HG02852 (cell line): ENCODE results near the gene HACD2.
"Not testable (repeated sequence)": the region's sequence is repeated elsewhere in the genome, so short reads cannot be mapped to it uniquely, and the experiment has no call there.

ENCODE experiments used
- ATAC-seq: cut with Tn5 transposase; IDR thresholded peaks from one replicate; pipeline ENCODE4 v1.9.1; 2021; ENCODE audit warnings: mild to moderate bottlenecking, moderate library complexity; ENCODE audit not compliant: unreplicated experiment

The HACD2 gene

DNA sequence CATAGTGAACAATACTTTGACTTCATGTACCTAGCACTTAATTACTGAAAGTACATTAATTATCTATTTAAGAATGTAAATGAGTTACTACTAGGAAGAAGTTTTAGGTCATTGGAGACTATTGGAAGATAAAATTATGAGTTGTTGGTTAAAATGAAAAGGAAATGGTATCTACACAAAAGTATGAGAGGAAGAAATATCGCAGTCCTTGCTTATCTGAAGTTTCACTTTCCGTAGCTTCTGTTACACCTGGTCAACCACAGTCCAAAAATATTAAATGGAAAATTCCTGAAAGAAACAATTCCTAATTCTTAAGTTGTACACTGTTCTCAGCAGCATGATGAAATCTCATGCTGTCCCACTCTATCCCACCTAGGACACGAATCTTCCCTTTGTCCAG, 57.8 kb downstream of the HACD2 start:
- ATAC-seq: peak; percentile 50

- no peak for ATAC-seq
These were observed 58.4 kb downstream of the HACD2 start for GRCh38 chr3:123526474-123526873.

DNA sequence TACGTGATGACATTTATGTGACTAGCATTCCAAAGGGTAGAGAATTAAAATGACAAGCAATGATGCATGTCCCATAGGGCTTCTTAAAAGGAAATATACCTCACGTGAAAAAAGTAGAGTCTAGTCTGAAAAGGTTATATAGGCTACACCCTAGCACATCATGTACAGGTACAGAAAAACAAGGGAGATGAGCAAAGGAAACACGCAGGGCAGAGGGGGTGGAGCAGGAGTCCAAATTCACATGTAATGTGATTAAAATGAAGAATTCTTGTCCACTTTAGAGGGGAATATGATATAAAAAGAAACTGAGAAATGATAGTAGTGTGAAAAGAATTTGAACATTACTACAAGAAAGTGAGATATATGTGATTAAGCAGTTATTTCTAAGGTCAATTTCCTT, 59.4 kb downstream of the HACD2 start:
- no peak for ATAC-seq

- ATAC-seq: no peak
These were observed 59.9 kb downstream of the HACD2 start for GRCh38 chr3:123524981-123525380.

DNA sequence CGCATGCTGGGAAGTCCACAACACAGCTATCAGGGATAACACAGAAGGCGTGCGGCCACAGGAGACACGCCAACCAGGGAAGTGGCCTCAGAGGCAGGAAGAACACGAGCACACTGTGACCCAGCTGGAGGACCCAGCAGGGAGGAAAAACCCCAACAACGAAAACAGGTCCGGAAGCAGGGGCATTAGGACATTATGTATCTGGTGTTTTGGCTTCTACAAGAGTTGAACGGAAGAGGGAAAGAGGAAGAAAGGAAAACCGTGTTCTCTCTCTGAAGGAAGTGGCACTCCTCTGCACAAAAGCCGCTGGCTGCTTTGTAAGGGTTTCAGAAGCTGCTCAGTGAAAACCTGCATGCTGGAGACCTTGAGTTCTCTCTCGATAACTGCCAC, 61.8 kb downstream of the HACD2 start:
- ATAC-seq: no peak

GRCh38 chr3:123522320-123523022, 62.4 kb downstream of the HACD2 start:
- no peak for ATAC-seq

DNA sequence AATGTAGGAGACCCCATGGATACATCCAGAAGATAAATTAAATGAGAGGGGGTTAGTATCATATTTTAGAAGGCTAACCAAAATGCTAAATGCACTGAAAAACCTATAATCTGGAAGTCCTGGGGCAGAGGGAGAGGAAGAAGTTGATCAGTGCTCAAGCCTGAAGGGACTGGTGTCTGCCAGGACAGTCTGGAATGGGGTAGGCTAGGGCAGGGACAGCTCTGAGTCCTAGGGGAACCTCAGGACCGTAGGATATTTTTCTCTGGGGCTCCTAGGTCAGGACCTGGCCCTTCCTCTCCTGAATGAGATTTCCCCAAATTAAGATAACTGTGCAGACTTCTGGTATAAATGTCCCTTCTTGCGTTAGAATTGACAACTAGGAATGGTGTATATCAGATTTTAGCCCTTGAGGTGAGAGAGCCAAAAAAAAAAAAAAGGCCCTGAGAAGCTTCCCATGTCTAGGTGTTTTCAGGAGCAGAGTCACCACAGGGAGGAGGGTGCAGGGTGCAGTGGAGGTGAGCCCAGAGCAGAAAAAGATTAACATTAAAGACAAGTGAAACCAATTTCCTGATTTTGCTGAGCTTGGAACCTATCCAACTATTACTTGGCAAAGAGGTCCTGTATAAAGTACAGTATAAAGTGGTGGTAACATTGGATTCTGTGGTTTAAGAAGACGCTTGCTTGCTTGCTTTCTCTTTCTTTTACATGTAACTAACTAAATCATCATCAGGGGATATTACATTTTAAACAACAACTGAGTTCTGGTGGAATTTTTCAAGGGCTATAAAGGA, 63.5 kb downstream of the HACD2 start:
- no peak for ATAC-seq

DNA sequence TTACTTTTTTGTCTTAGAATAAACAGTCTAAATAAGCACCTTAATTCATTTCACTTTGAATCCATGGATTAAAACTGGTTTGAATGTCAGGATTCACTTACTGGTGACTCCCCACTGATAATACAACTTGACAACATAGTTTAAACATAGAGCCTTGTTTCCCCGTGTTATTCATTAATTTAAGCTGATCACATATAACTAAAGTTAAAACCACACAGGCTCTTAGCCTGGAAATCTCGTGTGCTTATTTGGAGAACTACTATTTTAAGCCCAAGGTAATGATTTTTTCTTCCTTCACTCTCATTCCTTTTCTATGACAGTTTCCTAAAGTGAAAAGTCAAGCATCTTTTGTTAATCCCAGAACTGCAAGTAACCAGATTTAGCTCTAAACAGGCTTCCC, 64.2 kb downstream of the HACD2 start:
- ATAC-seq: no peak

DNA sequence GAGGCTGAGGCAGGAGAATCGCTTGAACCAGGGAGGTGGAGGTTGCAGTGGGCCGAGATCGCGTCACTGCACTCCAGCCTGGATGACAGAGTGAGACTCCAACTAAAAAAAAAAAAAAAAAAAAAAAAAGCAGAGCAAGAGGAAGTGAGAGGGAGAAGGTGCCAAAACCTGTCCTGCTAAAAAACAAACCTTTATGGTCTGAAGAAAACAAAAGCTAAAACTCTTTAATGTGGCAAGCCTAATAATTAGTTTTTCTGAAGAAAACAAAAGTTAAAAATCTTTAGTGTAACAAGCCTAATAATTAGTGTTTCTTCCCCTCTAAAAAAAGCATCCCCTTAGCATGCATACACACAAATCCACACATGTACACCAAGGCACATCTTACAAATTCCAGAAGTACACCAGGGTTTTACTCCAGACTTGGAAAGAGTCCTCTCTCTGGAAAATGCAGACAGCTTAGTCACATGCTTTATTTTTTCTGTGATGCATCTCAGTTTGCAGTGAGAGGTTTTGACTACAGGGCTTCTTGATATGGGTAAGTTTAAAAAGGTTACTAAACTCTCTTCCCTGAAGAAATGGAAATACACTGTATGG, 65.9 kb downstream of the HACD2 start:
- ATAC-seq: no peak

- ATAC-seq: no peak
These were observed 73.1 kb downstream of the HACD2 start for GRCh38 chr3:123511726-123512125.

- no peak for ATAC-seq
These were observed 73.8 kb downstream of the HACD2 start for GRCh38 chr3:123511084-123511483.

- ATAC-seq: no peak
These were observed 76.7 kb downstream of the HACD2 start for GRCh38 chr3:123508178-123508577.

GRCh38 chr3:123505820-123506219, 79.0 kb downstream of the HACD2 start:
- ATAC-seq: no peak

DNA sequence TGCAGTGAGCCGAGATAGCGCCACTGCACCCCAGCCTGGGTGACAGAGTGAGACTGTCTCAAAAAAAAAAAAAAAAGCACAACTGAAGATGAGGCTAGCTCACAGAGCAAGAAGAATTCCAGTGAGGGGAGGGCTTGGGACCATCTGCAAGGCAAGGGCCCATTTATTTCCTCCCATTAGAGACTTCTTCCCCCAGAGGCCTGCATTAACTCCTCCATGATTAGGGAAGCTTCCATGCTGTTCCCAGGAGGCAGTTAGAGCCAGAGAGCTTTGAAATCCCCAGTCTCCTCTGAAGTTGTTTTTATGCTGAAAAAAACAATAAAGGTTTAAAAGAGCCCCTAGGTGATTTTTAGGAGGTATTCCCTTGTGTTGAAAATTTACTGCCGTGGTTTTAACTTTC, 81.7 kb downstream of the HACD2 start:
- no peak for ATAC-seq

DNA sequence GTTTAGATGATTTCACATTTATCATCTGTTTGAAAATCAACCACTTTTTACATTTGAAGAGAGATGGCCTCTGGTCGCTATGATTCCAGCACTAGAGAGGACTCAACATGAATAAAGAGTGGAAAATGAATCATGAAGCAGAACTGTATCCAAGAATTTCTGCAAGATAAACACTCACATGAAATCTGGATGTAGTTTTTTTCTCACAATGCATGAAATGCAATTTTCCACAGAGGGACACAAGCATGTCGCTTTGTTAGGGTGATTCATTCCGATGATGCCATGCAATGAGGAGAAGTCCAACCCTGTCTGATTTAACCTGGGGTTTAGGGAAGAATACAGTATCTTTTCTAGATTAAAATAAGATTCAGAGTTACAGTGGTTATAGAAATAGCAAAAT, 85.5 kb downstream of the HACD2 start:
- no peak for ATAC-seq

DNA sequence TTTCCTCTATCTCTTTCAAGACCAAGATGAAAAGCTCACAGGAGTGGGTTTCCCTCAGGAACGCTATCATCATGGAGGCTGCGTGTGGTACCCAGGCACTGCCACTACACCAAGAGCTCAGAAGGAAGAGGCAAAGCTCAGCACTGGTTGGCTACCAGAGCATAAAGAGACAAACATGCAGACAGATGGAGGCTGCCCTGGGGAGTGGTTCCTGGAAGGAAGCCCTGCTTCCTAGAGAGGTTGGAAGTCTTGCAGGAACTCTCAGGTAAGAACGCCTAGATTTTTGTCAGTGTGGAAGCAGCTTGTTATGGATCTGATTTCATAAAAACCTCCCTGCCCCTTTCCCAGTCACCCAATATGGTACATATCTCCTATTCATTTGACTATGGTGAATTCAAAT, 86.1 kb downstream of the HACD2 start:
- no peak for ATAC-seq

GRCh38 chr3:123493912-123494311, 90.9 kb downstream of the HACD2 start:
- no peak for ATAC-seq

- ATAC-seq: no peak
These were observed 92.8 kb downstream of the HACD2 start for GRCh38 chr3:123491966-123492587.

- no peak for ATAC-seq
These were observed 95.4 kb downstream of the HACD2 start for GRCh38 chr3:123489400-123490004.

- ATAC-seq: no peak
These were observed 96.1 kb downstream of the HACD2 start for GRCh38 chr3:123488645-123489347.

- not testable (repeated sequence) for ATAC-seq
These were observed 97.8 kb downstream of the HACD2 start for GRCh38 chr3:123487063-123487462.
